MV-4-11 (cell line): ENCODE results near the gene PGAM4.
"Not testable (repeated sequence)": the region's sequence is repeated elsewhere in the genome, so short reads cannot be mapped to it uniquely, and the experiment has no call there.

Experiments used
- DNase-seq: peaks from one replicate; lab custom pipeline; 2025; lab: John Stamatoyannopoulos, UW

The PGAM4 gene

DNA sequence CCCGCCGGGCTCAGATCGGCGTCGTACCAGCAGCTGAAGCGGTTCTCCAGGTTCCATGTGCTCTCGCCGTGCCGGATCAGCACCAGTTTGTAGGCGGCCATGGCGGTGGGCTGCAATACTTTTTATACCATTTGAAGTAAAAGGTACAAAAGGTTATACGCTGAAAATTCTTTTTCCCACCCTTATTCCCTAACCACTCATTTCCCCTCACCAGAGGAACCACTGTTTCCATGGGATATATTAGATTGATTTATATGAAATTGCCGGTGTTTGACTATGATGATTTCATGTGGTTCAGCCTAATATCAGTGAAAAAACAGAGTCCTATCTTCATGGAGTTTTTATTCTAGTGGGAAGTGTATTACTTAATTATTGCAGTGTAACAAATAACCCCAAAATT is at the start of gene PGAM4:
PGAM4 (minus strand) TSS at position 101 of the 400 bp plus-strand sequence; CDS start at position 101, 0 bp downstream.
- DNase-seq = no peak

DNA sequence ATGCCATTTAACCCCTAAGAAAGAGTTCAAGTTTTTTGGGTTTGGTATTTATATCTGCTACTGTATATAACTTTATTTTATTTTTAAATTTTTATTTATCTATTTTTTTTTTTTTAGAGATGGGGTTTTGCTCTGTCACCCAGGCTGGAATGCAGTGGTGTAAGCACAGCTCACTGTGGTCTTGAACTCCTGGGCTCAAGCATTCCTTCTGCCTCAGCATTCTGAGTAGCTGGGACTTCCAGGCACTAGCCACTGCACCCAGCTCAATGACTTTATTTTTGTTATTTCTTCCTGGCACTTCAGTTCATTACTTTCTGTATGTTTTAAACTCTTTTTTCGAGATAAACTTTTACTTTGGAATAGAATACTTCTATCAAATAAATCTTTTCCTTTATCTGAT is 42.4 kb upstream of the PGAM4 start:
- DNase-seq = no peak

DNA sequence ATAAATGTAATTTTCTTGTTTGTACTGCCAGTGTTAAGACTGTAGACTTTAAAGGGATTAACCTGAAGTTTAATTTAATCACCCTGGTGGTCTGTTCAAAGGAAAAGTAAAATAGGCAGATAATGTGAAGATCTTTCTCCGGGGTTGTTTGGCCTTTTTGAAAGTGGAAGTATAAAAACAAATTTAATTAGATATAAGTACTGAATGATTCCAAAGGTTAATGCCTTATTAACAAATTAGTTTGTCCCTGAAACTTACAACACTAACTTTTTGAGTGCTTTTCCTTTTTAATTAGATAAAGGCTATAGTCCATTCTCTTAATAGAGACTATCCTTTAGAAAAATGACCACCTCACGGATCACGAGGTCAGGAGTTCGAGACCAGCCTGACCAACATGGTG is 10.4 kb upstream of the PGAM4 start:
- no peak for DNase-seq

DNA sequence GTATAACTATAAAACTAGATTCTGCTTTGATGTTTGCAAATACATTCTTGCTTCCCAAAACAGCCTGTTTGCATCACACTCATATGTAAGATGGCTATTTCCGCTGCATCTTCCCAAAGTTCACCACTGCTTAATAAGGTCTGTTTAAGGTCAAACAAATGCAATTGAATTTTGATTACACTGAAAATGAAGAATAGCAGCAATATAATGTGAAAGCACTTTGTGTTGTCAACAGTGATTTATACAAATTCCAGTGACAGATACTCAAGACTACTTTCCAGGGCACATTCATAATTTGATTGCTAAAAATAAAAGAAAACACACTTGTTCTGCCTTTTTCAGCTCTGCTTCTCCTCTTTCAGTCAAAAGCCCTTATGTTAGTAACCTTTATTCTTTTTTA is 8.1 kb upstream of the PGAM4 start:
- no peak for DNase-seq

DNA sequence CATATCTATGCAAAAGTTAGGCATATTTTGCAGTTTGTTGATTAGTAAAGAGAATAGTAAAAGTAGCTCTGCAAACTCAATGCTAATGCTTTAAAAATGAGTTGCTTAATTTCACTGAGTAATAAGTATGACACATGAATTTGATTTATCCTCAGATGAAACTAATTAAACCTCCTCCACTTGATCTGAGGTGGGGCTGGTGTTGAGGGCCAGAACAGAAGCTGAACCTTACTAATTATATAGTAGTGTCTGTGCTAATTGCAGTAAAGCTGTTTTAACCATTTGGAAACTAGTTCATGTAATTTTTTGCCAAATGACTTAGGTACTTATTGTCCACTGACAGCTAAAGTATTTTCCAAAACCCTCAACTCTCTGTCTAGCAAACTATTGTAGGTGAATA is 7.7 kb upstream of the PGAM4 start:
- no peak for DNase-seq

DNA sequence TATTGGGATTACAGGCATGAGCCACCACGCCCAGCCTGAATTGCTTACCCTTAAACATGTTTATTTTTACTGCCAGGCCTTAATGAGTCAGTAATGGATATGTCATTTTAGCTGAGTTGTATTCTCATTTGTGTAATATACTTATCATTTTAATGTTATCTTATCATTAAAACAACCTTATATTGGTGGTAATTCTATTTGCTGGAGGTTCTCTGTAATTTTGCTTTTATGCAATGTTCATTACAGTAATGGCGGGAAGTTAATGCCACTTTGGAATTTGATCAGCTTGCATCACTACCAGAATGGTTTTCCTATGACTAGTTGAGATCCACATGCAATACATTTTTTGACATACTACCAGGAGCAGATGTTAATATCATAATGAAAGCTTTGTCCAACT is 6.3 kb upstream of the PGAM4 start:
- DNase-seq = no peak

DNA sequence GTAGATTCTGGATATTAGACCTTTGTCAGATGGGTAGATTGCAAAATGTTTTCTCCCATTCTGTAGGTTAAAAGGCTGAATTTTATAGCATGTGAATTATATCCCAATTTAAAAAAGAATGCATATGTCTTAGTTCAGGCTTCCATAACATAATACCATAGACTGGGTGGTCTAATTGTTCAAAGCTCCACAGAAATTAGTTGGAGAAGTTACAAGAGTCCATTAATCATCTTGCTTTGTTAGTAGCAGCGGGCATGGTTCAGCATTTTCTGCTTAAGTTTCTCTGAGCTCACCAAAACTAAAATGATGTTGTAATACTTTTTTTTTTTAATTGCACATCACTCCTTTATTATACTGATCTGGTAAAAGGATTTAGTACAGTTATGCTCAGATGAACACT is 1.8 kb downstream of the PGAM4 start:
- no peak for DNase-seq

DNA sequence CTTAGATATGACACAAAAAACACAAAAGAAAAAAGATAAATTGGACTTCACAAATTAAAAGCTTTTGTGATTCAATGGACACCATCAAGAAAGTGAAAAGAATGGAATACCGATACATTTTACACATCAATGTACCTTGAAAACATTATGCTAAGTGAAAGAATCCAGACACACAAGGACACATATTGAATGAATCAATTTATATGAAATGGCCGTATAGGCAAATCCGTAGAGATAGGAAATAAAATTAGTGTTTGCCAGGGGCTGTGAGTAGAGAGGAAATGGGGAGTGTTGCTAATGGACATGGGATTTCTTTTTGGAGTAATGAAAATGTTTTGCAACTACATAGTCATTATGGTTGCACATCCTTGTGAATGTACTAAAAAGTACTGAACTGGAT is 3.1 kb downstream of the PGAM4 start:
- DNase-seq = no peak

DNA sequence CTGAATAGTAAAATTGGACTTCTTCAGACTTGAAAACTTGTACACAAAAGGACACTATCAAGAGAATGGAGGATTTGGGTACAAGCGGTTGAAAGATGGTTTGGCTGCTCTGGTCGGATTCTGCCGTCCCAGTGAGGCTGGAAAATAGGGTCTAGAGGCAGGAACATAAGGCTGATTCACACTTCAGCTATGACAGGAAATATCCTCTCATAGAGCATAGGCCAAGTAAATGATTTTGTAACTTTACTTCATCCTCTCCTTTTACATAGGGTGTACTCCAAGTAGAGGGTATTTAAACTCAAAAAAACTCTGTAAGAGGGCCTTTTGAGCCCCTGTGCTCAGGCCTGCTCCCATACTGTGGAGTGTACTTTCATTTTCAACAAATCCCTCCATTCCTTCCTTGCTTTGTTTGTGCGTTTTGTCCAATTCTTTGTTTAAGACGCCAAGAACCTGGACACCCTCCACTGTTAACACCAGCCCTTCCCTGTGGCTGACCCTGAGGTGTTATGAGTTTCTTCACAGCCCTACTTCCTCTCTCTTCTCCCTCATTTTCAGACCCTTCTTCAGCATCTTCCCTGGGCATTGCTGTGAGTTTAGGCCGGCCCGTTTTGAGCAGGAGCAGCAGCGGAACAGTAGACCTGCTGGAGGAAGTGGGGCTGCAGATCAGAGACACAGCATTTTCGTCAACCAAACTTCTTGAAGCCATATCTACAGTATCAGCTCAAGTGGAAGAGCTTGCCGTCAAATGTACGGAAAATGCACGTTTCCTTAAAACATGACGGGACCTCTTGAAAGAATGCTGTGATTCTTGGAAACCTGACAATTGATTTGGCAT is 7.2 kb downstream of the PGAM4 start:
- DNase-seq = no peak

DNA sequence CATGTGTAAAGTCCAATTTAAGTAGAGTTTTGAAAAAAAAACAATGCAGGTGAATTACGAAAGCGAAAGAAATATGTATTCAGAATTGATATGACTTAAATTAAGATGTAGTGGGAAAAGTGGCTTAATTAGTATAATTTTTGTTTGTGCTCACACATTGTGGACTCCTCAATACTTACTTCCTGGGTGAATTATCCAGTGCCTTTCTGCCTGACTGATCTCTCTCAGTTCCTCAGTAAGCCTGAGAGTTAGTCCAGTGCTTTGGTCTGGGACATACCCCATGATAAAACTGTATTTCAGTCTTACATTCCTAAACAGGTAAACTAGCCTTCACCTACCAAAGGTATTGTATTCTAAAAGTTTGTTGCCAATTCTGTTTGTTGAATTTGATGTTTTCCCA is 8.4 kb downstream of the PGAM4 start:
- no peak for DNase-seq

DNA sequence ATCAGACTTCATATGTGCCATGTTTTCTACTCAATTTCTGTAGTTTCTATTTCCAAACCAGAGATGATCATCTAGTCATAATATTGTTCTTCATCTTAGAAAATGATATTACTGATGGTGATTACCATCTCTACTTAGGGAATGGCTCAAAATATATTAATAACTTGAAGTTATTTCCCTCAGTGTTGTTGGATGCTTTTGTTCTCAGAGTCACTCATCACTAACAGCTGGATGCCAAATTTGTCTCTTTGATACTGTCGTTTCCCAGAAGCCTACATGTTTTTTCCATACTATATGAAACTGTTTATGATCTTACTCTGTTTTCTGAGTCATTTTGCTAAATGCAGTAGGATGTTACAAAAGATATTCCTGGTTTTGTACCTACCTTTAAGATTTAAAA is 8.9 kb downstream of the PGAM4 start:
- no peak for DNase-seq

DNA sequence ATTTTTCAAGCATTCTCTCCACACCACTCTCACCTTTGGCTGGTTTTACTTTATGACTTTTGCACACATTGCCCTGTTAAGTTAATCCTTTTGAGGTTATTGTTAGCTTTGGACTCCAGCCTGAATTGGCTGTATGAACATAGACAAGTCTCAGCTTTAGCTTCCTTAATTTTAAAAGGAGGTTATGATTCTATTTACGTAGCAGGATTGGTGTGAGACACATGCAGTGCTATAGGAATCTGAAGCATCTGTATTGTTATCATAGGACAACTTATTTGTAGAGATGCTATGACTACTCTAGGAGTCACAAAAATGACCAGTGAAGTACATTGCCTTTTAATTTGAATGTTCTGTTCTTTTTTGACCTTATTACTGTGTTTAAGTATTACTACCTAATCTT is 15.7 kb downstream of the PGAM4 start:
- no peak for DNase-seq

DNA sequence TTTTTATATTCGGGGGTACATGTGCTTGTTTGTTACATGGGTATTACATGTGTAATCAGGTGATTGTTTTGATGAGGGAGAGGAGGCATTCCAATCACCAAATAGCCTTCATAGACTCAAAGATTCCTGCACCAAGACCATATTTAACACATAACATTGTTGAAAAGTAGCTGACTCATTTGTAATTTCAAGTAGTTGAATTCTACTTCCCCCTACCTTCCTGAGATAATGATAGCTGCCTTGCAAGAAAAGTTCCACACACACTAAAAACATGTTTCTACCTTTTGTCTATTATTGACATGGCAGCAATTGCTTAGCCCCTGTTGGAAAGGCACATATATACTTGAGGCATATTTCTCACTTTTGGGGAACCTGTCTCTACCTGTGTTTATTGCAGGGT is 16.1 kb downstream of the PGAM4 start:
- DNase-seq = no peak

DNA sequence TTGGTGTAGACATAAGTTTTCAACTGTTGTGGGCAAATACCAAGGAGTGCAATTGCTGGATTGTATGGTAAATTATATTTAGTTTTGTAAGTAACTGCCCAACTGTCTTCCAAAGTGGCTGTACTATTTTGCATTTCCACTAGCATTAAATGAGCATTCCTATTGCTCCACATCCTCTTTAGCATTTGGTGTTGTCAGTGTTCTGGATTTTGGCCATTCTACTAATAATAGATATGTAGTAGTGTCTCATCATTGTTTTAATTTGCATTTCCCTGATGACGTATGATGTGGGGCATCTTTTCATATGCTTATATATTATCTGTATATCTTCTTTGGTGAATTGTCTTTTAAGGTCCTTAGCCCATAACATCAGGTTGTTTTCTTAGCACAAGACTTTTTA is 17.3 kb downstream of the PGAM4 start:
- DNase-seq = no peak

DNA sequence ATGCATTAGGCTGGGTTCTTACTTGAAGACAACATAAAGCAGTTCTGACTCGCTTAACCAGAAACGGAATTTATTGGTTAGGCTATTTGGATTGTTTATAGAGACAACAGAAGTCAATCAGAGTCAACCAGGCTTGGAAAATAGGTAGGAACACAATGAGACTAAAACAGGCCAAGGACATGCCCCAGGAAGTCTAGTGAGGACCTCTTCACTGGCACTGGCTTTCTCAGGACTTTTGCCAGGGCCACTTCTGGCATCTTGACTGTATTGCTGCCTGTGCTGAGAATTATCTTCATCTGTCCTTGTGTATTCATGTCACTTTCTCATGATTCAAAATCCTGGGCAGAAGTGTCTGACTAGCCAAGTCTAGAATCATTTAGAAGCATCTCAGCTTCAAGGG is 19.6 kb downstream of the PGAM4 start:
- DNase-seq = no peak

DNA sequence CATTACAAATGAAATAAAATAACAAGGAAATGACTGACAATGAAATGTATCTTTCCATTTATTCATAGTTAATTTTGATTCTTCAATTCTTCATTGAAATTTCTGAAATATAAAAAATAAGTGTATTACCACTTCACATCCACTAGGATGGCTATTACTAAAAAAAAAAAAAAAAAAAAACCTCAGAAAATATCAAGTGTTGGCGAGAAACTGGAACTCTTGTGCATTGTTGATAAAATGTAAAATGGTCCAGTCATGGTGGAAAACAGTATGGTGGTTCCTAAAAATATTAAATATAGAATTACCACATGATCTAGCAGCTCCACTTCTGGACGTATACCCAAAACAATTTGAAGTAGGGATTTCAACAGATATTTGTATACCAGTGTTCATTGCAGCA is 22.9 kb downstream of the PGAM4 start:
- no peak for DNase-seq

DNA sequence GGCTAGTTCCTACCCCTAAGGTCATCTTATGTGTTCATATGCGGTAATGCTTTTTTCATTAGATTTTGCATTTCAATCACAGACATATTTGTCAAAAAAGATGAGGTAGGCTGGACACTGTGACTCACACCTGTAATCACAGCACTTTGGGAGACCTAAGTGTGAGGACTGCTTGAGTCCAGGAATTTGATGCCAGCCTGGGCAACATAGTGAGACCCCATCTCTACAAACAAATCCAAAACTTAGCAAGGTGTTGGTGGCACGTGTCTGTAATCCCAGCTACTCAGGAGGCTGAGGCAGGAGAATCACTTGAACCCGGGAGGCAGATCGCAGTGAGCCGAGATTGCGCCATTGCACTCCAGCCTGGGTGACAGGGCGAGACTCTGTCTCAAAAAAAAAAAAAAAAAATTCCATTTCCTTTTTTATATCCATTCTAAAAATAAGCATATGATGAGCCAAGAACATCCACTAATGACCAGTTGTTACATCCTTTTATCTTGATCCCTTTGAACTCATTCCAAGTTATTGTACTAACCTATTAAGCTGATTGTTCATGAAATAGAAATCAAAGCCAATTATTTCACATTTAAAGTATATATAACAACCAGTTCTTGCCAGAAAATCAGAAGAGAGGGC is 23.4 kb downstream of the PGAM4 start:
- peak; percentile 67 for DNase-seq

DNA sequence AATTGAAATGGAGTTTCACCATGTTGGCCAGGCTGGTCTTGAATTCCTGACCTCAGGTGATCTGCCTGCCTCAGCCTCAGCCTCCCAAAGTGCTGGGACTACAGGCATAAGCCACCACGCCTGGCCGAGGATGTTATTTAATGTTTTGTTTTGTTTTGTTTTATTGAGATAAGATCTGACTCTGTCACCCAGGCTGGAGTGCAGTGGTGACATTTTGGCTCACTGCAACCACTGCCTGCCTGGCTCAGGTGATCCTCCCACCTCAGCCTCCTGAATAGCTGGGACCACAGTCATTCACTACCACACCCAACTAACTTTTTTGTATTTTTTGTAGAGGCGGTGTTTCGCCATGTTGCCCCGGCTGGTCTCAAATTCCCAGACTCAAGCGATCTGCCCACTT is 24.4 kb downstream of the PGAM4 start:
- not testable (repeated sequence) for DNase-seq

DNA sequence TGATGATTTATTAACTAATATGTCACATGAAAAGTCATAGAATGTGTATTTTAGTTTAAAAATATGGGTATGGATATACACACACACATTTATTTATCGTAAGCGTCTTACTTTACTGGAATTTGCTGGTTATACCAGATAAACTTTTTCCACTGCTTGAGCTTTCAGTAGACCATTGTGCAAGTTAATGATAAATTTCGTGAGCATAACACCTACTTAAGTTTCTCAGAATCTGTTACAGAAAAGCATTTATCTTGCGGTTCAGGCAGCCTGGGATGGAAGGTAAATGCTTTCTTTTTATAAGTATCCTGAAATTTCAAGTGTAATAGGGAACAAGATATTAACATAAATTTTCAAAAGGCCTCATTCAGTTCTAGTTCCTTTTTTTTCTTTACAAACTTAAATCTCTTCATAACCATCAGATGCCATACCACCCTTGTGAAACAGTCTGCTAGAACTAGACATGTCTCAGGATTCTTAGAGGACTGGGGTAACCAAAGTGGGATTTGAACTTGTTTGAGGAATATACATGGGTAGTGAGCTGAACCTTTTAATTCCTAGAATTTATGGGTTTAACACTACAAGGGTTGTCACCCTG is 31.3 kb downstream of the PGAM4 start:
- no peak for DNase-seq

DNA sequence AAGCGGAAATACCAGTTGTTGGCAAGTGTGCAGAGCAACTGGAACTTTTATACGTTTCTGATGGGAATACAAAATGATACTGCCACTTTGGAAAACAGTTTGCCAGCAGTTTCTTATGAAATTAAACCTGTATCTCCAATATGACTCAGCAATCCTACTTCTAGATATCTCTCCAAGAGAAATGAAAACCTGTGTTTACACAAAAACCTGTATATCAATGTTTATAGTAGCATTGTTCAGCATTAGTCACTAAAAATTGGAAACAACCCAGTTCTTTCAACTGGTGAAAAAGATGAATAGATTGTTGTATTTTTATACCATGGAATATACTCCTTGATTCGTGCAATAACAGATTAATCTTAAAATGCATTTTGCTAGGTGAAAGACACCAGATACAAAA is 32.1 kb downstream of the PGAM4 start:
- DNase-seq = no peak

DNA sequence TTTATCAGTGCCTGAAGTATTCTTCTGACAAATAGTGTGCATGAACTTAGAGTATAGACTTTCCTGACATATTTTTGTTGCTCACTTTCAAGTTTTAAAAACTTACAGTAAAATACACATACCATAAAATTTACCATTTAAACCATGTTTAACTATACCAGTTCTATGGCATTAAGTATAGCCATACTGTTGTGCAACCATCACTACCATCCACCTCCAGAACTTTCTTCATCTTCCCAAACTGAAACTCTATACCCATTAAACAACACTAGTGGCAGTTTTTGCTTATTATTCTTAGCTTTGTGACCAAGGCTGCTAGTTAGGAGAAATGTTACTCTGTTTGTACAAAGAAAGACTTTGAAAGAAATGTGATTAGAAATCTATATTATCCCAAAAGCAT is 33.1 kb downstream of the PGAM4 start:
- no peak for DNase-seq

DNA sequence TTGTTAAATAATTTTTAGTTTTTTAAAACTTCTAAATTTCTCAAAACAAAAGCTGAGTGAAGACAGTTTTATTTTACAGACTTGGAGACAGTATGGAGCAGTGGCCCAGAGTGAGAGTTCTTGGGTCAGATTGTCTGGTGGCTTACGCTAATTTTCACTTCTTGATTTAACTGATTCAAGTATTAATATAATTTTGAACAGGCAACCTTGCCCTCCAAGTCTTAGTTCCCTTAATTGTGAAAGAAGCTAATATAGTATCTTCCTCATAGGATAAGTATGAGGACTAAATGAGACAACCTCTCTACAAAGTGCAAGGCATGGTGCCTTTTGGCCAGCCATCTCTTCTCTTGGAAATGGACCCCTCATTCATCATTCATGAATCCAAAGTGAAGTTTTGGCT is 33.6 kb downstream of the PGAM4 start:
- peak; percentile 12 for DNase-seq

DNA sequence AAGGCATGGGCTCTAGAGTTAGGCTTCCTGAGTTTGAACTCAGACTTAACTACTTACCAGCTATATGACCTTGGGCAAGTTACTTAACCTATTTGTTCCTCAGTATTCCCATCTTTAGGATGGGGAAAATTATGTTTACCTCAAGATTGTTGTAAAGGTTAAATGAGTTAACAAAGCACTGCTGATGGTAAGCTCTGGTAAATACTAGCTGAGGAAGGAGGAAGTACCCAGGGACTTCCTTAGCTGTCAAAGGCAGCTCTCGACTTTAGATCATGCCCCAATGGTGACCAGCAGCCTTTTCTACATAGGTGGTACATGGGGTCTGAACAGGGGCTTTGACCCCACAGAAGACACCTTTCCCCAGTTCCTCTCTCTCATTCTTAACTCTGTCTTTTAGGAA is 38.9 kb downstream of the PGAM4 start:
- DNase-seq = no peak
